HEK293 (cell line): ENCODE data around the gene HSD17B8.

ENCODE experiments used
- CTCF ChIA-PET: fragments of 350-600 bp; formaldehyde crosslinking; extraction: SDS; loops from one replicate; lab custom pipeline; 2021; ENCODE audit warnings: antibody characterized with exemption; lab: Yijun Ruan, JAX
- POLR2A ChIA-PET: fragments of 300-600 bp; formaldehyde crosslinking; extraction: SDS; loops from one replicate; lab custom pipeline; 2020; ENCODE audit warnings: antibody characterized with exemption, inconsistent platforms; lab: Yijun Ruan, JAX
- H3K27ac ChIP-seq: fragments of 200-500 bp; sonication (Bioruptor generic); 2 replicates; pipeline ENCODE4 v1.5.1; 2014; ENCODE audit warnings: low read depth, low read length, control low read depth, inconsistent platforms; ENCODE audit errors: extremely low read depth
- H3K36me3 ChIP-seq, 2 experiments: fragments of 200-500 bp in 1 of 2; sonication (Bioruptor generic) in 1 of 2; 1 replicate in 1 of 2; 2 replicates in 1 of 2; pipeline ENCODE4 v1.5.1; 2014 to 2017; ENCODE audit warnings: inconsistent platforms in 2 of 2, low read length in 2 of 2; ENCODE audit not compliant: control insufficient read depth in 2 of 2, insufficient read depth in 1 of 2
- H3K4me1 ChIP-seq: fragments of 200-500 bp; sonication (Bioruptor generic); 2 replicates; pipeline ENCODE4 v1.5.1; 2014; ENCODE audit warnings: mild to moderate bottlenecking, low read length, inconsistent platforms; ENCODE audit not compliant: control insufficient read depth, insufficient read depth
- H3K4me3 ChIP-seq: 2 replicates; pipeline ENCODE4 v1.5.1; 2011; ENCODE audit warnings: low read depth, mild to moderate bottlenecking, control low read depth, low read length, moderate library complexity
- H3K9me3 ChIP-seq: fragments of 200-500 bp; sonication (Bioruptor generic); 2 replicates; pipeline ENCODE4 v1.5.1; 2014; ENCODE audit warnings: low read depth, low read length, inconsistent platforms; ENCODE audit not compliant: control insufficient read depth, insufficient read depth
- BCL11A ChIP-seq: fragments of 450-650 bp; formaldehyde crosslinking; IDR thresholded peaks from 2 replicates; pipeline ENCODE4 v1.5.1; 2016; ENCODE audit warnings: low read depth, missing biosample characterization, missing genetic modification characterization
- BCL11B ChIP-seq: fragments of 450-650 bp; formaldehyde crosslinking; IDR thresholded peaks from 2 replicates; pipeline ENCODE4 v1.5.1; 2016; ENCODE audit warnings: low read depth, missing biosample characterization, missing genetic modification characterization
- BCL6B ChIP-seq: fragments of 450-650 bp; formaldehyde crosslinking; IDR thresholded peaks from 2 replicates; pipeline ENCODE4 v1.5.1; 2017; ENCODE audit warnings: missing biosample characterization, missing genetic modification characterization
- GLIS2 ChIP-seq: fragments of 450-650 bp; formaldehyde crosslinking; IDR thresholded peaks from 2 replicates; pipeline ENCODE4 v1.5.1; 2016; ENCODE audit warnings: missing biosample characterization, missing genetic modification characterization
- OSR2 ChIP-seq: fragments of 450-650 bp; formaldehyde crosslinking; IDR thresholded peaks from 2 replicates; pipeline ENCODE4 v1.5.1; 2016; ENCODE audit warnings: missing biosample characterization, missing genetic modification characterization
- TCF7L2 ChIP-seq: IDR thresholded peaks from 2 replicates; pipeline ENCODE4 v1.6.1; 2011; ENCODE audit warnings: low read depth, mild to moderate bottlenecking, inconsistent platforms, low read length, moderate library complexity, borderline replicate concordance
- YY2 ChIP-seq: fragments of 450-650 bp; formaldehyde crosslinking; IDR thresholded peaks from 2 replicates; pipeline ENCODE4 v1.5.1; 2016; ENCODE audit warnings: missing biosample characterization, missing genetic modification characterization
- ZFP3 ChIP-seq: fragments of 450-650 bp; formaldehyde crosslinking; IDR thresholded peaks from 2 replicates; pipeline ENCODE4 v1.5.1; 2016; ENCODE audit warnings: low read depth, missing biosample characterization, missing genetic modification characterization
- ZFP41 ChIP-seq: fragments of 450-650 bp; formaldehyde crosslinking; IDR thresholded peaks from 2 replicates; pipeline ENCODE4 v1.5.1; 2016; ENCODE audit warnings: missing biosample characterization, missing genetic modification characterization, borderline replicate concordance
- ZIC2 ChIP-seq: fragments of 450-650 bp; formaldehyde crosslinking; IDR thresholded peaks from 2 replicates; pipeline ENCODE4 v1.5.1; 2016; ENCODE audit warnings: missing biosample characterization, missing genetic modification characterization
- ZNF169 ChIP-seq: fragments of 450-650 bp; formaldehyde crosslinking; IDR thresholded peaks from 2 replicates; pipeline ENCODE4 v1.5.1; 2016; ENCODE audit warnings: missing biosample characterization, missing genetic modification characterization
- ZNF354C ChIP-seq: fragments of 450-650 bp; formaldehyde crosslinking; IDR thresholded peaks from 2 replicates; pipeline ENCODE4 v1.5.1; 2016; ENCODE audit warnings: missing biosample characterization, missing genetic modification characterization, low read depth, borderline replicate concordance
- ZNF530 ChIP-seq: fragments of 450-650 bp; formaldehyde crosslinking; IDR thresholded peaks from 2 replicates; pipeline ENCODE4 v1.5.1; 2016; ENCODE audit warnings: low read depth, missing biosample characterization, missing genetic modification characterization
- ZNF704 ChIP-seq: fragments of 450-650 bp; formaldehyde crosslinking; IDR thresholded peaks from 2 replicates; pipeline ENCODE4 v1.5.1; 2016; ENCODE audit warnings: missing biosample characterization, missing genetic modification characterization
- TF ChIP-seq, protein P1 (sequence below): sonication (generic); formaldehyde crosslinking; IDR thresholded peaks from 2 replicates; pipeline ENCODE4 v1.8.1; 2022; ENCODE audit warnings: mild to moderate bottlenecking, moderate library complexity, missing genetic modification reagents
- TF ChIP-seq, protein P2 (sequence below): fragments of 450-650 bp; formaldehyde crosslinking; IDR thresholded peaks from 2 replicates; pipeline ENCODE4 v1.5.1; 2016; ENCODE audit warnings: missing biosample characterization, missing genetic modification characterization

HSD17B8 gene

DNA sequence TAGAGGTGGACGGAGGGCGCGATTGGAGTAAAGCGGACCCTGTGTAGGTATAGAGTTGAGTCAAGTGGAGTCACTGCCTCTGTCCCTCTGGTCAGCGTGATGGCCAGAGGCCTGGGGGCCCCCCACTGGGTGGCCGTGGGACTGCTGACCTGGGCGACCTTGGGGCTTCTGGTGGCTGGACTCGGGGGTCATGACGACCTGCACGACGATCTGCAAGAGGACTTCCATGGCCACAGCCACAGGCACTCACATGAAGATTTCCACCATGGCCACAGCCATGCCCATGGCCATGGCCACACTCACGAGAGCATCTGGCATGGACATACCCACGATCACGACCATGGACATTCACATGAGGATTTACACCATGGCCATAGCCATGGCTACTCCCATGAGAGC is 3.3 kb upstream of the HSD17B8 start:
- no peak for TF ChIP-seq ZNF354C
- no peak for TF ChIP-seq OSR2 (tag by site-specific recombination)
- TF ChIP-seq GLIS2 (tag by site-specific recombination): peak; percentile 7
- TF ChIP-seq, protein P1, sequence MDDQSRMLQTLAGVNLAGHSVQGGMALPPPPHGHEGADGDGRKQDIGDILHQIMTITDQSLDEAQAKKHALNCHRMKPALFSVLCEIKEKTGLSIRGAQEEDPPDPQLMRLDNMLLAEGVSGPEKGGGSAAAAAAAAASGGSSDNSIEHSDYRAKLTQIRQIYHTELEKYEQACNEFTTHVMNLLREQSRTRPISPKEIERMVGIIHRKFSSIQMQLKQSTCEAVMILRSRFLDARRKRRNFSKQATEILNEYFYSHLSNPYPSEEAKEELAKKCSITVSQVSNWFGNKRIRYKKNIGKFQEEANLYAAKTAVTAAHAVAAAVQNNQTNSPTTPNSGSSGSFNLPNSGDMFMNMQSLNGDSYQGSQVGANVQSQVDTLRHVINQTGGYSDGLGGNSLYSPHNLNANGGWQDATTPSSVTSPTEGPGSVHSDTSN (CRISPR knock-in tag): no peak
- TF ChIP-seq BCL11B (tag by site-specific recombination): peak; percentile 89
- no peak for TF ChIP-seq ZFP41 (tag by site-specific recombination)
- 0 out of 2 replicates have a peak, but pooled peaks have one; percentile 29 for TF ChIP-seq BCL11A (tag by site-specific recombination)
- no peak for TF ChIP-seq TCF7L2
- TF ChIP-seq BCL6B (tag by site-specific recombination): no peak
- TF ChIP-seq, protein P2, sequence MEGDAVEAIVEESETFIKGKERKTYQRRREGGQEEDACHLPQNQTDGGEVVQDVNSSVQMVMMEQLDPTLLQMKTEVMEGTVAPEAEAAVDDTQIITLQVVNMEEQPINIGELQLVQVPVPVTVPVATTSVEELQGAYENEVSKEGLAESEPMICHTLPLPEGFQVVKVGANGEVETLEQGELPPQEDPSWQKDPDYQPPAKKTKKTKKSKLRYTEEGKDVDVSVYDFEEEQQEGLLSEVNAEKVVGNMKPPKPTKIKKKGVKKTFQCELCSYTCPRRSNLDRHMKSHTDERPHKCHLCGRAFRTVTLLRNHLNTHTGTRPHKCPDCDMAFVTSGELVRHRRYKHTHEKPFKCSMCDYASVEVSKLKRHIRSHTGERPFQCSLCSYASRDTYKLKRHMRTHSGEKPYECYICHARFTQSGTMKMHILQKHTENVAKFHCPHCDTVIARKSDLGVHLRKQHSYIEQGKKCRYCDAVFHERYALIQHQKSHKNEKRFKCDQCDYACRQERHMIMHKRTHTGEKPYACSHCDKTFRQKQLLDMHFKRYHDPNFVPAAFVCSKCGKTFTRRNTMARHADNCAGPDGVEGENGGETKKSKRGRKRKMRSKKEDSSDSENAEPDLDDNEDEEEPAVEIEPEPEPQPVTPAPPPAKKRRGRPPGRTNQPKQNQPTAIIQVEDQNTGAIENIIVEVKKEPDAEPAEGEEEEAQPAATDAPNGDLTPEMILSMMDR (tag by site-specific recombination): 0 out of 2 replicates have a peak, but pooled peaks have one; percentile 25
- TF ChIP-seq ZFP3 (tag by site-specific recombination): no peak
- TF ChIP-seq YY2: peak; percentile 83
- no peak for TF ChIP-seq ZNF704 (tag by site-specific recombination)
- TF ChIP-seq, all 188 proteins: peak for 5
- CTCF ChIA-PET: interaction anchor here (0.6 kb wide), 1 partner anchor 42 kb away, joined by 3 read pairs; no protein-coding TSS in a partner anchor
- peak overlapping the region; percentile 75 for H3K4me3 ChIP-seq
- peaks cover 23% of the 10 kb centered on the region for H3K4me1 ChIP-seq
- no peaks in the 10 kb centered on the region for H3K9me3 ChIP-seq
- peaks cover 9 to 41% of the 10 kb centered on the region in 2 experiments; a peak in 2 of 3 replicates for H3K36me3 ChIP-seq
- H3K27ac ChIP-seq: peak overlapping the region; percentile 98
- POLR2A ChIA-PET: interaction anchor here (1.0 kb wide), 1 partner anchor 48 kb away, joined by 3 read pairs; no protein-coding TSS in a partner anchor

GRCh38 chr6:33201935-33202334 is 2.5 kb upstream of the HSD17B8 start:
- no peak for TF ChIP-seq ZNF169 (tag by site-specific recombination)
- no peak for TF ChIP-seq ZIC2 (tag by site-specific recombination)
- TF ChIP-seq ZNF530 (tag by site-specific recombination): no peak
- H3K4me1 ChIP-seq: peaks cover 26% of the 10 kb centered on the region
- no peaks in the 10 kb centered on the region for H3K9me3 ChIP-seq
- no peak overlapping the region for H3K27ac ChIP-seq
- H3K36me3 ChIP-seq: peaks cover 1 to 33% of the 10 kb centered on the region in 2 experiments; a peak in 2 of 3 replicates
- ChIA-PET CTCF (interaction anchor here (1.4 kb wide), 1 partner anchor 46 kb away, joined by 6 read pairs; no protein-coding TSS in a partner anchor), POLR2A (interaction anchor here (1.0 kb wide), 1 partner anchor 47 kb away, joined by 3 read pairs; no protein-coding TSS in a partner anchor)
- peak overlapping the region; percentile 75; the same call in 1 of the 2 replicates for H3K4me3 ChIP-seq
